ENCODE data around the gene DDX54.
"Not testable (repeated sequence)": the region's sequence is repeated elsewhere in the genome, so short reads cannot be mapped to it uniquely, and the experiment has no call there.

DDX54 gene

DNA sequence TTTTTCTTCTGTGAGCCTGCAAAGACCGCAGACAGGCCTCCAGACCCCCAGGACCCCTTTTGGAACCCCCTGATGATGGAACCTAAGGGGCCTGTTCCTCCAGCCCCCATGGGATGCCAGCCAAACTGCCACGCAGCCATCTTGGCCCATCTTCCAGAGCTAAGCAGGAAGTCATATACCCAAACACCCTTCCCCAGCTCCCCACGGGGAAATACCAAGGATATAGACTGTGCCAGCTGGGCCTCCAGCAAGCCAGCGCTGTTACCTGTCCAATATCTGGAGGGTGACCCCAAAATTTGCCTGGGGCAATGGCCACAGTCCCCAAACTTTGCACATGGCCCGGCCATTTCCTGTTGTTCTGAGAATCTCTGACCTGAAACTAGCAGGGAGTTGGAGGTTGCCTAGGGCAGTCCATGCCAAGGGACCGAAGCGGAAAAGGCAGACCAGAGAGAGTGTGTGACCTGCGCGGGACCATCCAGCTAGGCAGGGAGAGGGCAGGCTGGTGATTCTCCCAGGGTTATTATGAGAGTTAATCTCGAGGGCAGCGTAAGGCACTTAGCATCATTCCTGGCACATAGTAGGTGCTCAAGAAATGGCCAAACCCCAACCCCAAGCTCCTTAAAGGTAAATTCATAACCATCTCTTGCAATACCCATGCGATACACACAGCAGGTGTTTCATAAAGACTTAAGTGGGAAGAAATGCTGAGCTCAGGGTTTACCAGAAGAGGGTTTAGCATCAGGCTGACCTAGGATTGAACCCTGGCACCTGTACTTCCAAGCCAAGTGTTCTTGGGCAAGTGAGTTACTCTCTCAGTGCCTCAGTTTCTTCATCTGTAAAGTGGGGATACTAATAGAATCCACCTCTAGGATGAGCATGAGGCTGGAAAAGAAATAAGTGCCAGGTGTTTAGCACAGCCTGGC is 47.2 kb downstream of the DDX54 start:
- DNase-seq, result no peak

DNA sequence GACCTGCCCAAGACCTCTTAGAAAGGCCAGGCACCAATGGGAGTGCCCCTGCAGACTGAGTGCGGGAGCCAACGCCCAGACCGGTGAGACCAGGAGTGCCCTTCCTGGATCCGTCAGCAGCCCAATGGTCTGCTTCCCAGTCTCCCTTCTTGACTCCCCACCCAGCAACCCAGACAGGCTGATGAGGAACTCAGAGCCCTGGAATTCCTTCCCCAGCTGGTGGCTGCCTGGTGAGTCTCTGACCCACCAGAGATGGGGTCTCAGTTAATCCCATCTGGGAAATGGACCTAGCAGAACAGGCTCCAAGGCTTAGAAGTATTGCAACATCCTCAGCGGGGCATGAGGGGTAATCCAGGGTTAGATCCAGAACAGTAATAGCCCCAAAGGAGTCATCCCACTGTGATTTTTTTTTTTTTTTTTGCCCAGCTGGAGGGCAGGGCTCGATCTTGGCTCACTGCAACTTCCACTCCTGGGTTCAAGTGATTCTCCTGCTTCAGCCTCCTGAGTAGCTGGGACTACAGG is 48.2 kb downstream of the DDX54 start:
- no peak for DNase-seq

DNA sequence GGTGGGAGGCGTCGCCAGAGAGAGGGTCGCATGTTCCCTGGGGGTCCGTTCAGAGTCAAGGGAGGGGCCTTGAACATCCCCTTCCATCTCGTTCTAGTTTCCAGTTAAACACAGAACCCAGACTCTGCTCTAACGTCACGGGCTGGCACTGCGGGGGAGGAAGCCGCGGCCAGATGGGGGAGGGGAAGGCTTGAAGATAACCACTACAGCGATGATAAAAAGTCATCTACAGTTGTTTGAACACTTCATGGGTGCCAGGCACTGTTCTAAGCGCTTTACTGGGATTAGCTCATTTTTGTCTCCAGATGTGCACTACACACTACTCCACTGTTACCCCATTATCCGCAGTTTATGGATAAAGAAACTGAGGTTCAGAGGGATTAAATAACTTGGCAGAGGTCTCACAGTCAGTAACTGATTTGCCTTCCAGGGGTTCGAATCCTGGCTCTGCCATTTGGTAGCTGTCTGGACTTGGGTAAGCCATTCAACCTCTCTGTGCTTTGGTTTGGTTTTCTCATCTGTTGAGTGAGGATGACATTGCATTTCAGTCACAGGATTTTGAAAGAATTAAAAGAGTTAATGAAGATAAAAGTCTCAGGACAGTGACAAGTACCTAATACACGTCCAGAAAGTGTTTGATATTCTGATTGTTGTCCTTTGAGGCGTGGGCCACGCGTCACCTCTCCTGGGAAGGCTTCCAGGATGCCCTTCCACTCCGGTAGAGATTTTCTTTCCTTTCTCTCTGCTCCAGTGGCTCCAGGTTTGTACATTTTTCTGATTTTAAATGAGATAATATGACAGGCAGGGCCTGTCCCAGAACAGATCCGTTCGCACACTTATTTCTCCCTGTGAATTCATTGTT is 48.9 kb downstream of the DDX54 start:
- no peak for DNase-seq

DNA sequence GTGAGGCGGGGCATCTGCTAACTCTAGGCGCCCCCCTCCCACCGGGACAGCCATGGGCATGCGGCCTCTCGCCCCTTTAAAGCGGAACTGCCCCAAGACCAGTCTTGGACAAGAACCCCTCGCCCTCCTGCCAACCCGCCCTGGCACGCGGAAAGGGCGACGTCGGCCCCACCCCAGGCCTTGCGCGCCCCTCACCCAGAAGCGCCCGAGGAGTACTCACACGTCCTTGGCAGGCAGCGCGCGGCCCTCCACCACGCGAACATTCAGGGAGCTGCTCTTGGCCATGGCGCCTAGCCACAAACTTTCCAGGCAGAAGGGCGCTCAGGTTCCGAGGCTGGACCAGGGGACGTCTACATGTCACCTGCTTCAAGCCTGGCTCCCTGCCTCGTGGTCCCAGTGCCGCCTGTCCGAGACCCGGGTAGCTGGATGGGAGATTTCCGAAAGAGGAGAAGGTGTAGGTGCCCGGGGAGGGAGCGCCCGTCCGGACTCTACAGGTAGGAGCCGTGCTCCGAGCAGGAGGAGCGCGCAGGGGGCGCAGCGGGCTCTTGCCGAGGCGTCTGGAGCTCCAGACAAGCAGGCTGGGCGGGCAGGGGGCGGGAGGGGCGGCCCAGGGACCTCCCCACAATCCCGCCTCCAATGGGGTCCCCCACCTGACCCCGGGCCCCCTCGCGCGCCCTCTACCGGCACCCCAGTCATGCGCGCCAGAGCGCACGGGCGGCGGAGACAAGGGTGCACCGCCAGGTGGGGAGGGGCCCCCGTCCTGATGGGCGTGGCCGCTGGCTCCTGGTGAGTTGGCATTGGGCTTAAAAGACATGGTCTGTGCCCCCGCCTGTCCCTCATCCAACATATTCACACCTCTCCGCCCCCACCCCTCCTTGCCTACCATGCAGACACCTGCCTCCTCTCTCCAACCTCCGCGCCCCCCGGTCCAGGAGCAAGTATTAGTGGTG is 49.8 kb downstream of the DDX54 start, which contains the start of gene RASAL1:
TSS of gene RASAL1 (minus strand) at position 584 of the 950 bp plus-strand sequence. CDS start at position 285, 299 bp downstream.
- DNase-seq, result peak in 1 of 2 experiments; percentile 24

DNA sequence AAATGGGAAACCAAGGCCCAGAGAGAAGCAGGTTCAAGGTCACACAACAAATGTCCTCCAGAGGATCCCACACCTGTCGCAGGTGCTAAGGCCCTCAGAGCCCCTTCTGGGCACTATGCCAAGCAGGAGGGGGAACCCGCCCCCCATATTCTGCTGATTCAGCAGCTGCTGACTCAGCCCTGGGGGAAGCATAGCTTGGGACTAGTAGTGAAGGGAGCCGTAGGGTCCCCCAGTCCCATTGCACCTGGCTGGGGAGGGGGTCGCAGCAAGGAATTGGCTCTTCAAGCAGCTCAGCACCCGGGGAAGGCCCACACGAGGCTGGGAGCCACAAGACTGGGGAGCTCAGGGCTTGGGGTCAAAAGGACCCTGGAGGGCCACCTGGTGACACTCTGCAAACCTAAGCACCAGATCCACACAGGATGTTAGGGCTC is 50.7 kb downstream of the DDX54 start:
- DNase-seq, result no peak

DNA sequence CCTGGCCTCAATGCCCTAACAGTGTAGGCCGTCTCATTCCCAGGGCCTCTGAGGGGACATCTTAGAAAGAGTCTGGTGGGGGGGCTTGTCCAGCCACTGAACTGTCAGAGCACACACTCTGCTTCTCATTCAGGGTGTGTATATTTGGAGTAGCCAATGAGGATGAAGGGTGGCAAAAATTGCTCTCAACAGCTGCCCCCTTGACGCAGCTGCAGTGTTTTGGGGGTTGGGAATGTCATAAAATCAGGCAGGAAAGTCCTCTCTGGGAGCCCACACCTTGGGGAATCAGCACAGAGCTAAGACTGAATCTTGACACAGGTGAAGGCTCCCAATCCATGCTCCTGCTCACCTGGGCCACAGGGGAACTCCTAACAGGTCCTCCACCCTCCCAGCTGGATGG is 51.2 kb downstream of the DDX54 start:
- no peak for DNase-seq

DNA sequence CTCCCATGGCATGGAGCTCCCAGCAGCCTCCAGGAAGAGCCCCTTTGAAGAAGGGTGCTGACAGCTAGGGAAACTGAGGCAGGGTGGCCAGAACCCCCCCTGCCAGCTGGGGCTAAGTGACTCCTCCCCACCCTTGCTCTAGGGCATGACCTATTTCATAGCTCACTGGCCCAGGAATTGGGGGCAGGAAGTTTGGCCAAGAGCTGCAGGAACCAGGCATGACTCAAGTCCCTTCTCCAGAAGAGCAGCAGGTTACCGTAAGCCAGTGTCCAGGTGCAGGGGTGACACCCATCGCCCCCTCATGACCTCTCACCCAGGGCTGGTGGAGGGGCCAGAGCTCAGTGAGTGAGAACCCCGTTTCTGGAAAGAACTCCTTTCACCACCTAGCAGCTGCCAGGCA is 51.6 kb downstream of the DDX54 start:
- no peak for DNase-seq

DNA sequence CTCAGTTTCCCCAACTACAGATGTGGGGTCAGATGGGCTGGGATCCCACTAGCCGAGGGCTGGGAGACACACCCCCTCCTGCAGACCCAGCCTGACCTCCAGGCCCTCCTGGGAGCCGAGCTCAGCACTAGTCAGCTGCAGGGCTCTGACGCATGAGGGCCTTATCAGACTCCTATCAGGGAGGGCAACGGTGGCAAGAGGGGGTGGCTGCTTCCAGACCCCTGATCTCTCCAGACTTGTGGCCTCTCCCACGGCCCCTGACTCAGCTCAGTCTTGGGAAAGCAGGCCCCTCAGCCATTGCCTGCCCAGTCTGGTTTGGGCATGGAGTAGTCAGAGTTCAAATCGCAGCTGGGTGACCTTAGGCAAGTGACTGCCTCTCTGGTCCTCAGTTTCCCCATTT is 52.2 kb downstream of the DDX54 start:
- DNase-seq, result no peak

DNA sequence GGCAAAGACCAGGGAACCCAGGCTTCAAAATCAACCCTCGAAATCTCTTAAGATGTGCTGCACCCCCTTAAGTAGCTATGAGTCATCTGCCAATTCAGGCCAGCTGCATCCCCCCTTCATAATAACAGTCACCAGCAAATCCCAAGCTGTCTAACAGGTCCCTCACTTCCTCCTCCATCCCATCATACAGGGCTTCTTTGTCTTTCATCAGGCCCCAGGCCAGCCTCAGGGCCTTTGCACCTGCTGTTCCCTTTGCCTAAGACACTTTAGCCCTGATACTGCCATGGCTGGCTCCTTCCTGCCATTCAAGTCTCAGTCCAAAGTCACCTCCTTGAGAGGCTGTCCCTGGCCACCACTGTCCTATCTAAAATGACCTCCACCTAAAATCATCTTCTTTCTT is 53.7 kb downstream of the DDX54 start:
- DNase-seq, result no peak

DNA sequence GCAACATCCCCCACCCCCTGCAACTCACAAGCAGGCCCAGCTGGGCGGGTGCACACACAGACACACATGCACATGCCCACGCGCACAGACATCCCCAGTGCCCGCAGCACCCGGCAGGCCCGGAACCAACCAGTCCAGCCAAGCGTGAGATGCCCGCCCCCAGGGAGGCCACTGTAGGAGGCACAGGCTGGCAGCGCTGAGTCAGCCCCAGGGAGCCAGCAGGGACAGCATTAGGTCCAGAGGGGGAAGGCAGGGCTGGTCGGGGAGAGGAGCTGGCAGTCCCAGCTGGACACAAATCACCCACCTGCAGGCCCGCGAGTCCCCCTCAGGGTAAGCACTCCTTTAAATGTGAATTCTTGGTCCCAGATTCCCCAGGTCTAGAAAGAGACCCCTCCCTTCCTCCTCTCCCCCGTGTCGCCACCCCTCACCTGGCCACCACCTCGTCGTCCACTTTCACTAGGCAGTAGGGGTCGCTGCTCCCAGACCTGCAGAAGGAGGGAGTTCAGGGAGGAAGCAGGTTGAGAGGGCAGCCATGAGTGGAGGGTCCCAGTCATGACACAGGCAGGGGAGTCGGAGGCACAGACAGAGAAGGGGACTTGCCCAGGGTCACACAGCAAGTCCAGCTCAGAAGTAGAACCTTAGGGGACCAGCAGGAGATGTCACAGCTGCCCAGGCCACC is 54.7 kb downstream of the DDX54 start:
- no peak for DNase-seq

DNA sequence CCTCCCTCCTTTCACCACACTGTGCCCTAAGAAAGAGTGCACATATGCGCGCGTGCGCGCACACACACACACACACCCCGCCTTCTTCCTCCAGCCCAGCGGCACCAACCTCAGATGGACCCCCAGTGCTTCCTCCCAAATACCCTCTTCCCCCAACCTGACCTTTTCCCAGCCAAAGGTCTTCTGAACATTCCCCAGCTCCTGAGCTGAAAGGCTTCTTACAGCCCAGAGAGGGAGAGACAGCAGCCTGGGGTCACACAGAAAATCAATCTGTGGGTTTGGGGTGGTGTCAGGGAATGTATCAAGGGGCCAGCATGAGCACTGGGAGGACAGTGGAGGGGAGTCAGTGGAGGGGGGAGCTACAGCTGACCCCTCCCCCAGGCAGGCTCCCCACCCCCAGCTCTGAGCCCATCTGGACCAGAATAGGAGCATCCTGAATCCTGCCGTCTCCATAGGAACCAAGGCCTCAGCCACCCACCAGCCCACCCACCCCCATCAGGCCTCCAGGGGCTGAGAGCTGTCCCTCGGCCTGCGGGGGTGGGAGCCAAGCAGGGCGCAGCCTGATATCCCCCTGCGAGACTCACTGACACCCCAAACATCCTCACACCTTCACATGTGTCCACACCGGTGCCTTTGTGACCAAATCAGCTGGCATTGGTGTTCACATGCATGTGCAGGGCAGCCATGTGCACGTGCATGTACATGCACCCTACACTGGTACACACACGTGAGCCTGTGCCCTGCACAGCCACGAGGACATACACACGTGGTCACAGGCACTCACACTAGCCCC is 55.4 kb downstream of the DDX54 start:
- no peak for DNase-seq

DNA sequence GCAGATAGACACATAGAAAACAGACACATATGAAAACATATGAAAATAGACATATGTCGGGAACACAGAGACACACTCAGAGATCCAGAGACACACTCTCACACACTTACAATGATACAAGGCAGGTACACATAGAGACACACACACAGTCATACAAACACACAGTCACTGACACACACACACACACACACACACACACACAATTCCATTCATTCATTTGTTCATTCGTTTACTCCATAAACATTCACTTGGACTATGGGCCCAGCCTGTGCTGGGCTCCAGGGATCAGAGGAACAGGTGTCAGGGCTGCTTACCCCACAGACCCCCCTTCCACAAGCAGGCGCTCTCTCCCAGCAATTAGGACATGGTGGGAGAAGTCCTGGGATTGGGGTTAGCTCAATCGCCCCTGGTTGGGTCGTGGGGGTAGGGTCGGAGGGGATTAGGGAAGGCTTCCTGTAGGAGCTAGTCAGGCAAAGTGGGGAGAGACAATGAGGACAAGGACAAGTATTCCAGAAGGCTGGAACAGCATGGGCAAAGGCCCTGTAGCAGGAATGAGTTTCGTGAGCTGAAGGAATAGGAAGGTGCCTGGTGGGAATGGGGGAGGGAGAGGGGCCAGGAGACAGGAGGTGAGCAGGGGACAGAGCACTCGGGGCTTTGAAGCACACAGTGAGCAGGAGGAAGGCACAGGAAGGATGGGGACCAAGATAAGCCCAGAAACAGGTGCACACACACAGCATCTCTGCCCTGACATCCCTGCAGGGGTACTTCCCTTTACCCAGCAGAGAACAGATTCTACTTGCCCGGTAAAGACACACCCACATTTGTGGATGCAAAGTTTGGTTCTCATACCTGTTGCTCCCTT is 56.2 kb downstream of the DDX54 start:
- DNase-seq, result no peak

DNA sequence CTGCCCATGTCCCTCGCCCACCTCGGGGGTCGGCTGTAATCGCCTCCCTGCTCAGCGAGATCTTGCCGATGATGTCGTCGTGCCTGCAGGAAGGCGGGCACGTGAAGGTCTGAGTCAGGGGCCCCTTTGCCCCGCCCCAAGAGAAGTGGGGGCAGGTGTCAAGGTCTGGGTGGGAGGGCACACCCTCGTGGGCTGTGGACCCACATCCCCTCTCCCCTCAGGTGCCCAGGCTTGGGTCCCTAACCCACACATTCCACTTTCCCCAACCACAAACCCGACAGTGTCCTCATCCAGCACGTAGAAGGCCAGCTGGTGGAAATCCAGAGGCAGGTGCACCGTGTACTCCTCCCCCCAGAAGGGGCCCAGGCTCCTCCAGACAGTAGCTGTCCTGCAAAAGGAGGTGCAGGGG is 57.5 kb downstream of the DDX54 start:
- DNase-seq, result no peak

DNA sequence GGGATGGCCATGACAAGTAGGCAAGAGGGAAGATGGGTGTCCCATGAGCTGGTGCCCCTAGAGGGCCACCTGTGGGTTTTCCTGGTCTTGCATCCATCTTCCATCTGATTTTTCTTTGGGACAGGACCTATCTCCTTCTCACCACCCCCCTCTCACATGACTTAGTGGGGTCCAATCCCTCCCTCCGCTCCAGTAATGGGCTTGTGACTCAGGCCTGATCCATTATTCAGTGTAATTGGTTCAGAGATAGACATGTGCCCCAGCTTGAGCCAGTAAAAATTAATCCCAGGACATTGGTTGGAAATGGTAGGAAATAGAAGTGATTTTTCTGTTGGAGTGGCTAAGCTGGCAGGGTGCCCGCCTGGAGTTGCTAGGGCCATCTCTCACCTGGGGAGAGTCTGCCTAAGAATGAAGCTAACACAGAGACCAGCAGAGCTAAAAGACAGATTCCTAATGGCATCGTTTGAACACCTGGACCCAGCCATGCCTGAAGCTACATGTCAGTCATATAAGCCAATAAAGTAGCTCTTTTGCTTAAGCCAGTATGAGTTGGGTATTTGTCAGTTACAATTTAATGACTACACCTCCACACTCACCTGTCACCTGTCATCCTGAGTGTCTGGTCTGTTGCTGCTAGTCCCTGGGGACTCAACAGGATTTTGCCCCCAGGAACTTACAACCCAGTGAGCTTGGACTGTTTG is 64.5 kb downstream of the DDX54 start:
- DNase-seq, result no peak

DNA sequence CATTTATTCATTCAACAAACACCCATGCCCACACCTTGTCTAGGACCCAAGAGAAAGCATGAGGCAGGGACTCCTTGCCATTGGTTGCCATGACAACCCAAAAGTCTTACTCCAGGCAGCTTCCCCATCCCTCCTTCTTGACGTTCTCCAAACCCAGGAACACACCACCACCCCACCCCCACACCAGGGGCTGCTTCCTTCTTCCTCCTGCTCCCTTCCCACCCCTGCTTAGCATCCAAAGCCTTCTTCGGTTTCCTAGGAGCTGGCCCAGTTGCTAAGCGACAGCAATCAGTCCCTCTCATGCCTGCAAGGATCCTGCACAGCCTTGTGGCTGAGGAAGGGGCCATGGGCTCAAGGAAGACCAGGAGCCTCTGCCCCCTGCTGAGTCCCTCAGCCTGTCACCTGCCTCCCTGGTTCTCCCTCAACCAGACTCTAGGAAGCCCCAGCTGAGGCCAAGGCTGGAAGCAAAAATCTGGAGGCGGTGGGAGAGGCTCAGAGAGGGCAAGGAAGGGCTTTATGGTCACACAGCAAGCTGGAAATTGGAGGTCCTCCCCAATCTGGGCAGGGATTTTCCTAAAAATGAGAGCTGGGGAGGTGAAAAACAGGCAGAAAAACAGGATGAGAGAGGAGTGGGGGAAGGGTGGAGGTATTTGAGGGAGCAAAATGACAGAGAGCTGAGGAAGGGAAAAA is 65.2 kb downstream of the DDX54 start:
- DNase-seq, result no peak

DNA sequence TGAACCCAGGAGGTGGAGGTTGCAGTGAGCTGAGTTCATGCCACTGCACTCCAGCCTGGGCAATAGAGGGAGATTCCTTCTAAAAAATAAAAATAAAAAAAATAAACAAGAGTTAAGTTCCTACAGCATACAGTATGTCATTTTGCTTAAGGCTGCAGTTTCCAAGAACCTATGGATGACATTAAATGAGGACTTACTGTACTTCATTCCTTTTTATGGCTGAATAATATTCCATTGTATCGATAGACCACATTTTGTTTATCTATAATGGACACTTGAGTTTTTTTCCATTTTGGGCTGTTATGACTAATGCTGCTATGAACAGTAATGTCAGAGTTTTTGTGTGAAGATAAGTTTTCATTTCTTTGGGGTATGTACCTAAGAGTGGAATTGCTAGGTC is 67.1 kb downstream of the DDX54 start:
- DNase-seq, result no peak

DNA sequence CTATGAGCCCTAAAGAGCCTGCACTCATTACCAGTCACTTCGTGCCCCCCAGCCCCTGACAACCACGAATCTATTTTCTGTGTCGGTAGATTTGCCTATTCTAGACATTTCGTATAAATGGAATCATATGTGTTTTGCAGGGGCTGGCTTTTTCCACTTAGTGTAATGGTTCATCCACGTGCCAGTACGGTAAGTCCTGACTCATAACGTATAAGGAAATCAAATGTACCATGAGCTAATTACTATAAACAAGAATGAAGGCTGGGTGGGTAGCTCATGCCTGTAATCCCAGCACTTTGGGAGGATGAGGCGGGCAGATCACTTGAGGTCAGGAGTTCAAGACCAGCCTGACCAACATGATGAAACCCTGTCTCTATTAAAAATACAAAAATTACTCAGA is 67.6 kb downstream of the DDX54 start:
- not testable (repeated sequence) for DNase-seq

DNA sequence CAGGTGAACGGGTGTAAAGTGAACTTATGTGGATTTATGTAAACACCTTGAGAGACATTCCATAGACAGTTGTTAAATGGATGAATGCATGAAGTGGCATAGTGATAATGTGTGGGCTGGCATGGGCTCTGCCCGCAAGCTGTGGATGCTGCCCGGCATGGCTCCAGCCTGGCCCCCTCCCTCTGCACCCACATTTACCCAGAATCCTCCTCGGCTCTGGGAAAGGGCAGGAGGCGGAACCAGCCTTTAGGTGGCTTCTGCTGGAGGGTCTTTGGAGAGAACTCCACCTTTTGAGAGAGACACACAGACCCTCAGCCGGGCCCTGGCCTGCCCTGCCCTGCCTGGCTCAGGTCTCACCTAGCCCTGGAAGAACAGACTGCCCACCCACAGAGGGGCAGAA is 68.4 kb downstream of the DDX54 start:
- DNase-seq, result no peak
